Ishikawa (cell line): ENCODE data around the gene PKD1.

Experiments used
- CEBPB ChIP-seq: IDR thresholded peaks from 2 replicates; pipeline ENCODE4 v1.6.1; 2012
- CREB1 ChIP-seq: IDR thresholded peaks from 2 replicates; pipeline ENCODE4 v1.6.1; 2012; ENCODE audit warnings: low read depth
- EGR1 ChIP-seq: IDR thresholded peaks from 2 replicates; pipeline ENCODE4 v1.6.1; 2012
- EP300 ChIP-seq: IDR thresholded peaks from 2 replicates; pipeline ENCODE4 v1.6.1; 2012; ENCODE audit warnings: borderline replicate concordance
- FOXM1 ChIP-seq: IDR thresholded peaks from 2 replicates; pipeline ENCODE4 v1.6.1; 2012; ENCODE audit warnings: low read depth, borderline replicate concordance
- NFIC ChIP-seq: IDR thresholded peaks from 2 replicates; pipeline ENCODE4 v1.6.1; 2012
- RAD21 ChIP-seq: IDR thresholded peaks from 2 replicates; pipeline ENCODE4 v1.6.1; 2012; ENCODE audit warnings: low read depth
- REST ChIP-seq: IDR thresholded peaks from 2 replicates; pipeline ENCODE4 v1.6.1; 2012; ENCODE audit warnings: low read depth, mild to moderate bottlenecking
- TAF1 ChIP-seq: IDR thresholded peaks from 2 replicates; pipeline ENCODE4 v1.6.1; 2012; ENCODE audit warnings: low read depth, mild to moderate bottlenecking
- TCF12 ChIP-seq: IDR thresholded peaks from 2 replicates; pipeline ENCODE4 v1.6.1; 2012; ENCODE audit warnings: low read depth
- TEAD4 ChIP-seq: IDR thresholded peaks from 2 replicates; pipeline ENCODE4 v1.6.1; 2012
- YY1 ChIP-seq: IDR thresholded peaks from 2 replicates; pipeline ENCODE4 v1.6.1; 2012; ENCODE audit warnings: low read depth
- ZBTB7A ChIP-seq: IDR thresholded peaks from 2 replicates; pipeline ENCODE4 v1.6.1; 2012; ENCODE audit warnings: low read depth
- TF ChIP-seq, protein P1 (sequence below): IDR thresholded peaks from 2 replicates; pipeline ENCODE4 v1.6.1; 2012

DNA sequence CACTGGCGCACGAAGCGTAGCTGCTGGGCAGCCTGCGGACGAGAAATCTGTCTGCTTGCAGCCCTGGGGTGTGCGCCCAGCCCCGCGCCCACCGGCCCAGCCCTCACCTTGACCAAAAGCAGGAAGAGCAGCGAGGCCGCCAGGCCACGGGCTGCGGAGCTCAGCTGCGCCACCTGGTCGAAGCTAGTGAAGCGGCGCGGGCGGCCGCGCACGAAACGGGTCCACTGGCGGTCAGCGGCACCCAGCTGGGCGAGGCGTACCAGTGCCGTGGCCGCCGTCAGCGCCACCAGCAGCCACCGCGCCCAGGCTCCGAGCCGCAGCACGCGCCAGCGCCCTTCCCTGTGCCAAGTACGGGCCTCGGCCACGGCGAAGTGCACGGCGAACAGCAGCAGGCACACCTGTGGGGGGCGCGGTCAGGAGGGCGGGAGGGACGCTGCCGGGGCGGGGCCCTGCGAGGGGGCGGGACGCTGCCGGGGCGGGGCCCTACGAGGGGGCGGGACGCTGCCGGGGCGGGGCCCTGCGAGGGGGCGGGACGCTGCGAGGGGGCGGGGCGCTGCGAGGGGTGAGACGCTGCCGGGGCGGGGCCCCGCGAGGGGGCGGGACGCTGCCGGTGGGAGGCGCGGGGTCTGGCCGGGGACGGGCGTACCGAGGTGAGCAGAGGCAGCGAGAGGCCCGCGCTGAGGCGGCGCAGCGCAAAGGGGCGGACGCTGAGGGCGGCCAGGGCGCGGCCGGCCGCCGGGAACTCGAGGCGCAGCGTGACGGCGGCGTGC, 44.7 kb downstream of the PKD1 start:
- no peak for TF ChIP-seq CREB1
- peak; percentile 88 for TF ChIP-seq NFIC
- TF ChIP-seq, protein P1, sequence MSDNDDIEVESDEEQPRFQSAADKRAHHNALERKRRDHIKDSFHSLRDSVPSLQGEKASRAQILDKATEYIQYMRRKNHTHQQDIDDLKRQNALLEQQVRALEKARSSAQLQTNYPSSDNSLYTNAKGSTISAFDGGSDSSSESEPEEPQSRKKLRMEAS = peak; percentile 91
- peak; percentile 26; the same call in 1 of the 2 replicates for TF ChIP-seq EP300
- no peak for TF ChIP-seq REST
- 0 out of 2 replicates have a peak, but pooled peaks have one; percentile 22 for TF ChIP-seq YY1
- TF ChIP-seq TAF1 = no peak
- peak; percentile 65; the same call in 1 of the 2 replicates for TF ChIP-seq ZBTB7A
- peak; percentile 58; the same call in 1 of the 2 replicates for TF ChIP-seq RAD21
- no peak for TF ChIP-seq FOXM1
- peak; percentile 33; the same call in 1 of the 2 replicates for TF ChIP-seq EGR1
- TF ChIP-seq TCF12 = peak; percentile 84; the same call in 1 of the 2 replicates
- peak; percentile 9; the same call in 1 of the 2 replicates for TF ChIP-seq CEBPB
- peak; percentile 66 for TF ChIP-seq TEAD4
